H9 (cell line): ENCODE data around the gene SULT1A1. TPM values are rescaled to one million over a fixed set of nuclear protein-coding genes. Genes with fewer than 3 reads are reported as not detected.
A peak's percentile ranks its signal among the peaks of the same experiment; 100 is the strongest.
"Not testable (repeated sequence)": the region's sequence is repeated elsewhere in the genome, so short reads cannot be mapped to it uniquely, and the experiment has no call there.

Experiments used
- DNase-seq: peaks from one replicate; pipeline ENCODE4 v3.0.0-alpha.2; 2017
- H2AFZ ChIP-seq: one replicate; pipeline ENCODE4 v1.6.1; 2013; ENCODE audit warnings: mild to moderate bottlenecking, low read length, control low read depth, moderate library complexity
- H2AK5ac ChIP-seq: 2 replicates; pipeline ENCODE4 v1.6.1; 2013; ENCODE audit warnings: low read length, control low read depth, mixed read lengths; ENCODE audit not compliant: insufficient read length
- H2BK120ac ChIP-seq: one replicate; pipeline ENCODE4 v1.6.1; 2013; ENCODE audit warnings: low read depth, mild to moderate bottlenecking, low read length, control low read depth, inconsistent platforms; ENCODE audit not compliant: poor library complexity, severe bottlenecking
- H2BK12ac ChIP-seq: 2 replicates; pipeline ENCODE4 v1.6.1; 2013; ENCODE audit warnings: low read length, control low read depth, mixed read lengths, low read depth; ENCODE audit not compliant: insufficient read length
- H2BK15ac ChIP-seq: 2 replicates; pipeline ENCODE4 v1.6.1; 2013; ENCODE audit warnings: low read depth, low read length, control low read depth
- H2BK20ac ChIP-seq: one replicate; pipeline ENCODE4 v1.6.1; 2013; ENCODE audit warnings: low read depth, mild to moderate bottlenecking, low read length, control low read depth, inconsistent platforms; ENCODE audit not compliant: poor library complexity, severe bottlenecking
- H2BK5ac ChIP-seq: 2 replicates; pipeline ENCODE4 v1.6.1; 2013; ENCODE audit warnings: low read length, control low read depth, mixed read lengths; ENCODE audit not compliant: insufficient read length
- H3K14ac ChIP-seq: 2 replicates; pipeline ENCODE4 v1.6.1; 2013; ENCODE audit warnings: low read length, control low read depth; ENCODE audit not compliant: insufficient read depth
- H3K18ac ChIP-seq: 2 replicates; pipeline ENCODE4 v1.6.1; 2013; ENCODE audit warnings: low read depth, mild to moderate bottlenecking, mixed read lengths, low read length, control low read depth; ENCODE audit not compliant: insufficient read length
- H3K23ac ChIP-seq: 2 replicates; pipeline ENCODE4 v1.6.1; 2013; ENCODE audit warnings: low read length, control low read depth, mixed read lengths, low read depth; ENCODE audit not compliant: insufficient read length
- H3K23me2 ChIP-seq: 2 replicates; pipeline ENCODE4 v1.6.1; 2013; ENCODE audit warnings: low read depth, mild to moderate bottlenecking, mixed read lengths, low read length, control low read depth; ENCODE audit not compliant: insufficient read length, poor library complexity, severe bottlenecking
- H3K27ac ChIP-seq: 2 replicates; pipeline ENCODE4 v1.5.1; 2013; ENCODE audit warnings: low read length, control low read depth, mixed read lengths, low read depth; ENCODE audit not compliant: insufficient read length
- H3K27me3 ChIP-seq: 2 replicates; pipeline ENCODE4 v1.6.1; 2013; ENCODE audit warnings: low read length, control low read depth, inconsistent platforms; ENCODE audit not compliant: insufficient read depth
- H3K4ac ChIP-seq: 2 replicates; pipeline ENCODE4 v1.6.1; 2013; ENCODE audit warnings: low read depth, mild to moderate bottlenecking, control low read depth, inconsistent platforms, low read length, moderate library complexity
- H3K4me1 ChIP-seq: 2 replicates; pipeline ENCODE4 v1.6.1; 2013; ENCODE audit warnings: low read length, control low read depth, inconsistent platforms; ENCODE audit not compliant: insufficient read depth
- H3K4me2 ChIP-seq: 2 replicates; pipeline ENCODE4 v1.6.1; 2013; ENCODE audit warnings: low read length, control low read depth, mixed read lengths; ENCODE audit not compliant: insufficient read length, insufficient read depth
- H3K56ac ChIP-seq: 2 replicates; pipeline ENCODE4 v1.6.1; 2013; ENCODE audit warnings: low read depth, mild to moderate bottlenecking, mixed read lengths, low read length, control low read depth; ENCODE audit not compliant: insufficient read length
- H3K79me1 ChIP-seq: 2 replicates; pipeline ENCODE4 v1.6.1; 2013; ENCODE audit warnings: low read depth, mild to moderate bottlenecking, moderate library complexity, low read length, control low read depth, inconsistent platforms; ENCODE audit not compliant: insufficient read depth, poor library complexity, severe bottlenecking
- H3K79me2 ChIP-seq: 2 replicates; pipeline ENCODE4 v1.6.1; 2013; ENCODE audit warnings: low read length, control low read depth, inconsistent platforms; ENCODE audit not compliant: insufficient read depth
- H3K9ac ChIP-seq: 2 replicates; pipeline ENCODE4 v1.6.1; 2013; ENCODE audit warnings: low read length, control low read depth, mixed read lengths; ENCODE audit not compliant: insufficient read length; ENCODE audit errors: extremely low read depth
- H3K9me3 ChIP-seq: one replicate; pipeline ENCODE4 v1.6.1; 2013; ENCODE audit warnings: low read depth, low read length, inconsistent platforms; ENCODE audit not compliant: control insufficient read depth
- H3T11ph ChIP-seq: one replicate; pipeline ENCODE4 v1.6.1; 2013; ENCODE audit warnings: mild to moderate bottlenecking, low read length, control low read depth, inconsistent platforms
- H4K20me1 ChIP-seq: one replicate; pipeline ENCODE4 v1.6.1; 2013; ENCODE audit not compliant: control insufficient read depth, insufficient read length, insufficient read depth
- H4K5ac ChIP-seq: 2 replicates; pipeline ENCODE4 v1.6.1; 2013; ENCODE audit warnings: low read depth, mild to moderate bottlenecking, mixed read lengths, low read length, control low read depth; ENCODE audit not compliant: insufficient read length
- H4K8ac ChIP-seq: replicated peaks from 2 replicates; pipeline ENCODE4 v1.6.1; 2013; ENCODE audit warnings: low read length, control low read depth, mixed read lengths, low read depth; ENCODE audit not compliant: insufficient read length
- H4K91ac ChIP-seq: 2 replicates; pipeline ENCODE4 v1.6.1; 2013; ENCODE audit warnings: low read depth, mild to moderate bottlenecking, moderate library complexity, mixed read lengths, low read length, control low read depth; ENCODE audit not compliant: insufficient read length
- H3K27ac Mint-ChIP-seq, 3 experiments: 2 replicates in 2 of 3; 3 replicates in 1 of 3; pipeline ENCODE4 v1.8.0; 2020 to 2021; ENCODE audit warnings: mixed read lengths in 3 of 3, mild to moderate bottlenecking in 1 of 3, moderate library complexity in 1 of 3
- H3K27me3 Mint-ChIP-seq: 2 replicates; pipeline ENCODE4 v1.8.0; 2021; ENCODE audit warnings: low read depth, mild to moderate bottlenecking, moderate library complexity, mixed read lengths
- H3K36me3 Mint-ChIP-seq, 3 experiments: 2 replicates in 2 of 3; 3 replicates in 1 of 3; pipeline ENCODE4 v1.8.0; 2020 to 2021; ENCODE audit warnings: low read depth in 3 of 3, mixed read lengths in 3 of 3; ENCODE audit not compliant: insufficient read depth in 1 of 3
- H3K4me1 Mint-ChIP-seq, 2 experiments: 2 replicates each; pipeline ENCODE4 v1.8.0; 2020; ENCODE audit warnings: mixed read lengths in 2 of 2
- H3K4me3 Mint-ChIP-seq, 2 experiments: 2 replicates in 1 of 2; 3 replicates in 1 of 2; pipeline ENCODE4 v1.8.0; 2020 to 2021; ENCODE audit warnings: mild to moderate bottlenecking in 2 of 2, mixed read lengths in 2 of 2, moderate library complexity in 1 of 2
- H3K9me3 Mint-ChIP-seq, 2 experiments: 2 replicates in 1 of 2; 3 replicates in 1 of 2; pipeline ENCODE4 v1.8.0; 2020; ENCODE audit warnings: mild to moderate bottlenecking in 2 of 2, mixed read lengths in 2 of 2, moderate library complexity in 1 of 2
- WGBS: extraction: QIAGEN DNeasy Blood & Tissue Kit; methylation state at CpG from one replicate; pipeline ENCODE4 v1.1.7; 2013; ENCODE audit warnings: missing lambda C conversion rate, low lambda C conversion rate, mixed read lengths; ENCODE audit not compliant: insufficient read length; ENCODE audit errors: extremely low coverage; 5-methylcytosine and 5-hydroxymethylcytosine counted together
- total RNA-seq: library from RNA; stranded (reverse); gene quantifications from 2 replicates; pipeline ENCODE4 v1.2.1, GENCODE V29; 2021

The SULT1A1 gene
- total RNA-seq, 1 experiment from 2014 or later, result 4.8 TPM

- not testable (repeated sequence) for H3K23me2 ChIP-seq, H2AFZ ChIP-seq, H3K56ac ChIP-seq, H3K18ac ChIP-seq, H2AK5ac ChIP-seq, H3K4me2 ChIP-seq, H4K8ac ChIP-seq, H3K9me3 Mint-ChIP-seq, H3K27ac ChIP-seq, H2BK120ac ChIP-seq, H3K9me3 ChIP-seq, H3K79me1 ChIP-seq, H2BK12ac ChIP-seq, H2BK5ac ChIP-seq, H3K27me3 ChIP-seq, H3K36me3 Mint-ChIP-seq, H3T11ph ChIP-seq, H3K4me1 ChIP-seq, H3K23ac ChIP-seq, H4K20me1 ChIP-seq, H3K27ac Mint-ChIP-seq, H2BK15ac ChIP-seq, H3K79me2 ChIP-seq, H3K4me3 Mint-ChIP-seq, H3K4ac ChIP-seq, H4K91ac ChIP-seq, H4K5ac ChIP-seq, H3K14ac ChIP-seq, H3K9ac ChIP-seq, H3K27me3 Mint-ChIP-seq, H2BK20ac ChIP-seq
- no CpG with 5 or more reads among the region's 26 CpGs for WGBS
- peaks cover 31 to 40% of the 10 kb centered on the region in 2 experiments for H3K4me1 Mint-ChIP-seq
- peak; percentile 52 for DNase-seq
These were observed 4.1 kb upstream of the SULT1A1 start for GRCh38 chr16:28613912-28614311.

DNA sequence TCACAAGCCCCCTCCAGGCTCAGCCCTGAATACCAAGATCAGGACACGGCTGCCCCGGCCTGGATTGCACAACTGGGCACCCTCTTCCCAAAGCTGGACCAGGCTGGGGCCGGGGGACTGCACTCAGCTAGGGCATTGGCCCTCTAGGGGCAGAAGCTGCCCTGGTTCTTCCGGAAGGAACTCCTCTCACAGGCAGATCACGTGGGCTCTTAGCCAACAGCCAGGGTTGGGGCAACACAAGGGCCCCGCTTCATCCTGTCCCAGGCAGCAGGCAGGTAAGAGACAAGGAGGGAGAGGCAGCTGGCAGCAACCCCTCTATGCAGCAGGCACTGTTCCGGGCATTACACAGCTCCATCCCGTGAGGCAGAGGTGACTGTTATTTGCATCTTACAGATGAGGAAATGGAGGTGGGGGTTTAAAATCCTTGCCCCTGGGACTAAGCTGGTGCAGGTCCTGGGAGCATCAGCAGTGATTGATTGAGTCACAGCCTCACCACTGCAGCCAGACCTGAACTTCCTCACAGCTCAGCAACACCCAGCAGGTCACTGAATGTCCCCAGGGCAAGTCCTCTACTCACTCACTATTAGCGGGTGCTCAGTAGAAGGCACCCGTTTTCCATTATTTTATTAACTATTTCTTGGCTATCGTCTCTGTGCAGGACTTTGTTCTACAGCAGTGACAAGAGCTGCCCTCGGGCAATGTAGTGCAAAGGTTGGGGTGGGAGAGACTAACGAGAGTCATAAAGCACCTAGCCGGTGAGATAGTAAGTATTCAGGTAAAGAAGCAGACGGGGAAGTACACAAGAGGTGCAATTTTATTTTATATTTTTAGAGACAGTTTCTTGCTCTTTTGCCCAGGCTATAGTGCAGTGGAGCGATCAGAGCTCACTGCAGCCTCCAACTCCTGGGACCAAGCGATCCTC lies 2.8 kb upstream of the SULT1A1 start:
- H2BK120ac ChIP-seq, H3K27ac Mint-ChIP-seq, H3K36me3 Mint-ChIP-seq, H2BK15ac ChIP-seq, H3K4me2 ChIP-seq, H3K14ac ChIP-seq, H4K91ac ChIP-seq, DNase-seq, H3K4ac ChIP-seq, H3K4me3 Mint-ChIP-seq, H3K79me2 ChIP-seq, H3K27ac ChIP-seq, H4K20me1 ChIP-seq, H3K23ac ChIP-seq, H3K9me3 Mint-ChIP-seq, H3K79me1 ChIP-seq, H2AFZ ChIP-seq, H2BK20ac ChIP-seq, H3K27me3 ChIP-seq, H2AK5ac ChIP-seq, H3K9me3 ChIP-seq, H3K18ac ChIP-seq, H2BK5ac ChIP-seq, H3T11ph ChIP-seq, H3K23me2 ChIP-seq, H4K8ac ChIP-seq, H3K56ac ChIP-seq, H3K9ac ChIP-seq, H4K5ac ChIP-seq, H3K4me1 ChIP-seq, H2BK12ac ChIP-seq, H3K27me3 Mint-ChIP-seq: not testable (repeated sequence)
- H3K4me1 Mint-ChIP-seq, result peaks cover 23 to 33% of the 10 kb centered on the region in 2 experiments
- no CpG with 5 or more reads among the region's 17 CpGs for WGBS
